Measurements from ENCODE around the gene QRFP.

QRFP gene

GRCh38 chr9:130890124-130890523, 6.5 kb downstream of the QRFP start:
- TF ChIP-seq ZNF274 (IDR thresholded peaks at IDR 0.05; ENCODE audit: low read depth, low read length): no peak
- no peak overlapping the region for H3K4me3 ChIP-seq (ENCODE audit: low read length)

DNA sequence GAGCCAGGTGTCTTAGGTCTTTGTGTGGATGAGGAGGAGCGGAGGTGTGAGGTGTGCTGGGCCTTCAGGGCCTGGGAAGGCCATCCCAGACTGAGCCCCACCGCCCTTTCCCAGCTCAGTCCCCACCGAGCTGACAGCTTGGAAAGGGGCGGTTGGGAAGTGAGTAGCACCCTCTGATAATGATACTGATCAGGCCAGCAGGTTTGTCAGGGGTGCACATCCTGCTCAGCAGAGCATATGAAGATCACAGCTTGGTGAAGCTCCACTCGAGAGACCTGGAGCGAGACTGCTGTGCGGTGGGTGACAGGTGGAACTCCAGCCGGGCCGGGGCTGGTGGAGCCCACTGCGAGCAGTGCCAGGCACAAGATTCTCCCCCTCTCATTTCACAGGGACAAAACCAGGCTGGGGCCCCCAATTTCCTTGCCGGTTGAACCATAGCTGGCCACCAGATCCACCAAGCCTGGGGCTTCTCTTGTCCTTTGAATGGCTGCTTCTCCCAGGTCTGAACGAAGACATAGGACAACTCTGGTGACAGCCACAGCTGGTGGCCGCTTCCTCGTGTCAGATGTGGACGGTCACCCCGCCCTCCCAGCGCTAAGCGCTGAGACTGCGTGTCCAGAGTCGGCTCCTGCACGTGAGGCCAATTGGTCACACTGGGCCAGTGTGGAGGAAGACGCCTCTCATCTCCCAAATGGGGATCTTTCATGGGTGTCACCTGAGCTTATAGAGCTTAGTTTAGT, 8.3 kb downstream of the QRFP start:
- no peak for TF ChIP-seq ZNF274 (IDR thresholded peaks at IDR 0.05; ENCODE audit: low read depth, low read length)
- H3K4me3 ChIP-seq (ENCODE audit: low read length): no peak overlapping the region

DNA sequence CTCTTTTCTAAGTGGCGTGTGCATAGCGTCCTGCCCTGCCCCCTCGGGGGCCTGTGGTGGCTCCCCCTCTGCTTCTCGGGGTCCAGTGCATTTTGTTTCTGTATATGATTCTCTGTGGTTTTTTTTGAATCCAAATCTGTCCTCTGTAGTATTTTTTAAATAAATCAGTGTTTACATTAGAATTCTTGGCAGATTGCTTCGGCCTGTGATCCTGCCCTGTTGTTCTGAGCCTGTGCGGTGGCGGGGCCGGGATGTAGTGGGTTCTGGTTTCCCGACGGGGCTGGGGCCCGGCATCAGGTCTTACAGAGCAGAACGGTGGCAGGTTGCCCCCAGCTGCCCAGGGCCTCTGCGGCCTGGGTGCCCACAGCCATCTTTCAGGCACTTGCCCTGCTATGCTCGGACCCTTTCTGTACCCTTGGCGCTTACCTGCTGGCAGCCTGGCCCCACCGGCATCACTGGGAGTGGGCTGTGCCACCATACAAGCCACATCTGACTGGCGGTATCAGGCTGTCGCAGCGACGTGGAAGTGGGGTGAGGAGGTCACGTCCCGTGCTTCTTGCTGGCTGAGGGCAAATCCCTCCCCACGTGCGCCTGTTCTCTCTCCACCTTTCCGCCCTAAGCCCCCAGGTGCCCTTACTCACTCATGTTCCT, 9.0 kb downstream of the QRFP start:
- no peak for TF ChIP-seq ZNF274 (IDR thresholded peaks at IDR 0.05; ENCODE audit: low read depth, low read length)

GRCh38 chr9:130886981-130887380, 9.6 kb downstream of the QRFP start:
- no peak overlapping the region for H3K4me3 ChIP-seq (ENCODE audit: low read length)
- no peak for TF ChIP-seq ZNF274 (IDR thresholded peaks at IDR 0.05; ENCODE audit: low read depth, low read length)

More for the DNA sequence above, 9.0 kb downstream of the QRFP start:
- no peak overlapping the region for H3K4me3 ChIP-seq (ENCODE audit: low read length)

DNA sequence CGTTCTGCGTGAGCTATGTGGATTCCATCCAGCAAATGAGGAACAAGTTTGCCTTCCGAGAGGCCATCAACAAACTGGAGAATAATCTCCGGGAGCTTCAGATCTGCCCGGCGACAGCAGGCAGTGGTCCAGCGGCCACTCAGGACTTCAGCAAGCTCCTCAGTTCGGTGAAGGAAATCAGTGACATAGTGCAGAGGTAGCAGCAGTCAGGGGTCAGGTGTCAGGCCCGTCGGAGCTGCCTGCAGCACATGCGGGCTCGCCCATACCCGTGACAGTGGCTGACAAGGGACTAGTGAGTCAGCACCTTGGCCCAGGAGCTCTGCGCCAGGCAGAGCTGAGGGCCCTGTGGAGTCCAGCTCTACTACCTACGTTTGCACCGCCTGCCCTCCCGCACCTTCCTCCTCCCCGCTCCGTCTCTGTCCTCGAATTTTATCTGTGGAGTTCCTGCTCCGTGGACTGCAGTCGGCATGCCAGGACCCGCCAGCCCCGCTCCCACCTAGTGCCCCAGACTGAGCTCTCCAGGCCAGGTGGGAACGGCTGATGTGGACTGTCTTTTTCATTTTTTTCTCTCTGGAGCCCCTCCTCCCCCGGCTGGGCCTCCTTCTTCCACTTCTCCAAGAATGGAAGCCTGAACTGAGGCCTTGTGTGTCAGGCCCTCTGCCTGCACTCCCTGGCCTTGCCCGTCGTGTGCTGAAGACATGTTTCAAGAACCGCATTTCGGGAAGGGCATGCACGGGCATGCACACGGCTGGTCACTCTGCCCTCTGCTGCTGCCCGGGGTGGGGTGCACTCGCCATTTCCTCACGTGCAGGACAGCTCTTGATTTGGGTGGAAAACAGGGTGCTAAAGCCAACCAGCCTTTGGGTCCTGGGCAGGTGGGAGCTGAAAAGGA, 10.9 kb downstream of the QRFP start:
- H3K4me3 ChIP-seq (ENCODE audit: low read length): no peak overlapping the region
- TF ChIP-seq ZNF274 (IDR thresholded peaks at IDR 0.05; ENCODE audit: low read depth, low read length): no peak

DNA sequence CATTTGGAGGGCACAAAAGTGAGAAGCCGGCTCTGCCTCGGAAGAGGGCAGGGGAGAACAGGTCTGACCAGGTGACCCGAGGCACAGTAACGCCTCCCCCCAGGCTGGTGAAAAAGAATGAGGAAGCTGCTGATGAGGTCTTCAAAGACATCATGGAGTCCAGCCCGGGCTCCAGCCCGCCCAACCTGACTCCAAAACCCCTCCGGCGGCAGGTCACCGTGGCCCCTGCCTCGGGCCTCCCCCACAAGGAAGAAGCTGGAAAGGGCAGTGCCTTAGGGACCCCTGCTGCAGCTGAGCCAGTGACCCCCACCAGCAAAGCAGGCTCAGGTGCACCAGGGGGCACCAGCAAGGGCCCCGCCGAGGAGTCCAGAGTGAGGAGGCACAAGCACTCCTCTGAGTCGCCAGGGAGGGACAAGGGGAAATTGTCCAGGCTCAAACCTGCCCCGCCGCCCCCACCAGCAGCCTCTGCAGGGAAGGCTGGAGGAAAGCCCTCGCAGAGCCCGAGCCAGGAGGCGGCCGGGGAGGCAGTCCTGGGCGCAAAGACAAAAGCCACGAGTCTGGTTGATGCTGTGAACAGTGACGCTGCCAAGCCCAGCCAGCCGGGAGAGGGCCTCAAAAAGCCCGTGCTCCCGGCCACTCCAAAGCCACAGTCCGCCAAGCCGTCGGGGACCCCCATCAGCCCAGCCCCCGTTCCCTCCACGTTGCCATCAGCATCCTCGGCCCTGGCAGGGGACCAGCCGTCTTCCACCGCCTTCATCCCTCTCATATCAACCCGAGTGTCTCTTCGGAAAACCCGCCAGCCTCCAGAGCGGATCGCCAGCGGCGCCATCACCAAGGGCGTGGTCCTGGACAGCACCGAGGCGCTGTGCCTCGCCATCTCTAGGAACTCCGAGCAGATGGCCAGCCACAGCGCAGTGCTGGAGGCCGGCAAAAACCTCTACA, 11.8 kb downstream of the QRFP start:
- no peak overlapping the region for H3K4me3 ChIP-seq (ENCODE audit: low read length)
- TF ChIP-seq ZNF274 (IDR thresholded peaks at IDR 0.05; ENCODE audit: low read depth, low read length): no peak

DNA sequence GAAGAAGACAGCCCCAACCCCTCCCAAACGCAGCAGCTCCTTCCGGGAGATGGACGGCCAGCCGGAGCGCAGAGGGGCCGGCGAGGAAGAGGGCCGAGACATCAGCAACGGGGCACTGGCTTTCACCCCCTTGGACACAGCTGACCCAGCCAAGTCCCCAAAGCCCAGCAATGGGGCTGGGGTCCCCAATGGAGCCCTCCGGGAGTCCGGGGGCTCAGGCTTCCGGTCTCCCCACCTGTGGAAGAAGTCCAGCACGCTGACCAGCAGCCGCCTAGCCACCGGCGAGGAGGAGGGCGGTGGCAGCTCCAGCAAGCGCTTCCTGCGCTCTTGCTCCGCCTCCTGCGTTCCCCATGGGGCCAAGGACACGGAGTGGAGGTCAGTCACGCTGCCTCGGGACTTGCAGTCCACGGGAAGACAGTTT, 12.5 kb downstream of the QRFP start:
- TF ChIP-seq ZNF274 (IDR thresholded peaks at IDR 0.05; ENCODE audit: low read depth, low read length): no peak
- H3K4me3 ChIP-seq (ENCODE audit: low read length): no peak overlapping the region

DNA sequence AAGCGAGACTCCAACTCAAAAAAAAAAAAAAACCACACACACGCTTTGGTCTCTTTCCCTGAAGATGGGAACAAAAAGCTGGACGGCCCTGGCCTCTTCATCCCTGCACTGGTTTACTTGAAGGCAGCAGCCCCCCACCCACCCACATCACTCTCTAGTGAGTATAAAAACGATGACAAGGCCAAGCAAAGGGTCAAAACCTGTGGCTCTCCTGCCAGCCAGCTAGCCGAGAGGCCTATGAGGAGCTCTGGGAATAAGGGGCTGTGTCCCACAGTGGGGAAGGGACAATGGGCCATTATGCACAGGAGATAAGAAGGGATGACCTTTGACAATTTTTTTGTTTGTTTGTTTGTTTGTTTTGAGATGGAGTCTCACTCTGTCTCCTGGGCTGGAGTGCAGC, 13.1 kb downstream of the QRFP start:
- H3K4me3 ChIP-seq (ENCODE audit: low read length): no peak overlapping the region
- no peak for TF ChIP-seq ZNF274 (IDR thresholded peaks at IDR 0.05; ENCODE audit: low read depth, low read length)

GRCh38 chr9:130882696-130883225, 13.9 kb downstream of the QRFP start:
- H3K4me3 ChIP-seq (ENCODE audit: low read length): no peak overlapping the region
- no peak for TF ChIP-seq ZNF274 (IDR thresholded peaks at IDR 0.05; ENCODE audit: low read depth, low read length)

GRCh38 chr9:130881516-130881915, 15.1 kb downstream of the QRFP start:
- TF ChIP-seq ZNF274 (IDR thresholded peaks at IDR 0.05; ENCODE audit: low read depth, low read length): no peak
- H3K4me3 ChIP-seq (ENCODE audit: low read length): no peak overlapping the region

DNA sequence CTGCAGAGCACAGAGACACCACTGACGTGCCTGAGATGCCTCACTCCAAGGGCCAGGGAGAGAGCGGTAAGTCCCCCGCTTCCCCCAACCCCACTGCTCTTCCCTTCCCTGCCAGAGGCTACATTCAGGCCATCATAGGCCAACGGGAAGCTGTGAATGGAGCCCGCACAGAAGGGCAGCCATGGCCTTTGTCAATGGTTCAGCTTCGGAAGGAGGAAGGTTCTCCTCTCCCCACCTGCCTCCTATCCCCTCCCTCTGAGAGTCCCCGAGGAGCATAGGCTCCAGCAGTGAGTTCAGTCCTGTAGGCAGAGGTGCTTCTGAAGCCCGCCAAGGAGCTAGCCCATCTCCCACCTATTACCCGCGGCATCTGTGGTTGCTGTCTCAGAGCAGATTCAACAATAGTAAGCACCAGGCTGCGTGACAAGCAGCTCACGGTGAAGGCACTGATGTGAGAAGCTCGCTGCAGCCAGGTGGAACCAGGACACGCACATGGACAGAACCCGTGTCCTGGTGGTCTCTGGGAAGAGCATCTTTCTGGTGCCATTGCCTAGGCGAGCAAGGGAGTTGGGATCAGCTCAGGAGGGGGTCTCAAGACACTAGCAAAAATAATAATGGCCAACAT, 15.9 kb downstream of the QRFP start:
- H3K4me3 ChIP-seq (ENCODE audit: low read length): no peak overlapping the region

DNA sequence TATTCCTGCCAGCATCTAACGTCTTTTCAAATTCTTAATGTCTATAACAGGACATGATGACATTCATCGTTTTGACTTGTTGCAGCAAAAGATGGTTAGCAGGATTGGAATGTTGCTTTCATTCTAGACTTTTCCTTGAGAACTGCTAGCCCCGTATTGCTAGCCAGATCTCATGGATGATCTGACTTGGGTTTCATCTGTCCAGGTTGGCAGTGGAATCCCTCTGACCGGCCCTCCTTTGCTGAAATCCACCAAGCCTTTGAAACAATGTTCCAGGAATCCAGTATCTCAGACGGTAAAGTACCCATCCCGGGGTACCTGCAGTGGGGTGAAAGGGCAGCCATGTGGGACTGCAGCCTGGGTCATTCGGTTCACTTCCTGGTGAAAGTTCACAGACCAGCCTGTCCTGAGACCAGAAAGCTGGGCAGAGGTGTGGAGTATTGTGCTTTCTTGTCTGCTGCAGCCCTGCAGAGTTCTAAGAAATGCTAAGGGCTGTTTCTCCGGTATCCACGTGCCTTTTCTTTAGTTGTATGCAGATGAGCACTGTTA, 16.7 kb downstream of the QRFP start:
- no peak for TF ChIP-seq ZNF274 (IDR thresholded peaks at IDR 0.05; ENCODE audit: low read depth, low read length)
- no peak overlapping the region for H3K4me3 ChIP-seq (ENCODE audit: low read length)

More for the DNA sequence above, 15.9 kb downstream of the QRFP start:
- TF ChIP-seq ZNF274 (IDR thresholded peaks at IDR 0.05; ENCODE audit: low read depth, low read length): no peak

GRCh38 chr9:130878295-130878694, 18.3 kb downstream of the QRFP start:
- no peak overlapping the region for H3K4me3 ChIP-seq (ENCODE audit: low read length)
- TF ChIP-seq ZNF274 (IDR thresholded peaks at IDR 0.05; ENCODE audit: low read depth, low read length): no peak

All from GM08714 (cell line).